HG02973 (cell line): ENCODE results near the gene CARD6.
A peak's percentile ranks its signal among the peaks of the same experiment; 100 is the strongest.
"Not testable (repeated sequence)": the region's sequence is repeated elsewhere in the genome, so short reads cannot be mapped to it uniquely, and the experiment has no call there.

Experiments used
- ATAC-seq: cut with Tn5 transposase; IDR thresholded peaks from one replicate; pipeline ENCODE4 v1.9.1; 2021; ENCODE audit warnings: moderate library complexity; ENCODE audit not compliant: unreplicated experiment

CARD6 gene

DNA sequence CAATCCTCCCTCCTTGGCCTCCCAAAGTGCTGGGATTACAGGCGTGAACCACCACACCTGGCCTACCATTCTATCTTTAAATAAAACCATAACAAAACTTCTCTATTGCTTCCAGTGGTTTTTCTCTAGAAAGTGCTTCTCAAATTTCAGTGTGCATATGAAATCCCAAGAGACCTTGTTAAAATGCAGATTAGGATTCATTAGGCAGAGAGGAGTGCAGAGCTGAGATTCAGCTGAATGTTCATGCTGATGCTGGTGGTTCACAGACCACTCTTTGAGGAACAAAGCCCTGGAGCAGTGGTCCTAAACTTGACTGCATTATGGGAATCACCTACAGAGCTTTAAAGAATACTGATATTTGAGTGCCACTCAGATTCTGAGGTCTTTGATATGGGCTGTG, 28.2 kb downstream of the CARD6 start:
- ATAC-seq: no peak

DNA sequence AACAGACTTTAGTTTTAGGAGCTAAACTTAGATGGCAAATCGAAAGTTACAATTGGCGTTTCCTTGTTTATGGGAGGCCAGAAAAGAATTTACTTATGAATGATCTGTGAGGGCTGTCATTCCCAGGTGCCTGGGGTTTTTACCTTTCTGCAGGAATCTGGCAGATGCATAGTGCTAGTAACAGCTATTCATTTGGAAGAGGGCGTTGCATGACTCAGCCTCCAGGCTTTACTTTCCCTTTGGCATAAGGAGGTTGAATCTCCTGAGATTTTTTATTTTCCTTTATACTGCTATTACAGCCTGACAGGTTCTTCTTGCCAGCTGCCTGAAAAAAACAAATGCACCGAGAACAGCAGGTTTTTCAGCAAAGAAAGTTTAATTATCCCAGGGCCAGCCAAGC, 30.0 kb downstream of the CARD6 start:
- ATAC-seq: no peak

DNA sequence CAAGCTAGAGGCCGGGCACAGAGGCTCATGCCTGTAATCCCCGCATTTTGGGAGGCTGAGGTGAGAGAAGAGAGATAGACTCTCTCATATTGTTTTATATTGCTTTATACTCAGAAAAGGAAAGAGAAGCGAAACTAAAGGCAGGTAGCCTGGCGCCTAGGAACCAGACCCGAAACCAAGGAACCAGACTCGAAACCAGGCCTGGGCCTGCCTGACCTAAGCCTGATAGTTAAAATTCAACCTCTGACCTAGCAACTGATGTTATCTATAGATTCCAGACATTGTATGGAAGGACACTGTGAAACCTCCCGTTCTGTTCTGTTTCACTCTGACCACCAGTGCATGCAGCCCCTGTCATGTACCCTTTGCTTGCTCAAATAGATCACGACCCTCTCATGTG, 31.1 kb downstream of the CARD6 start:
- ATAC-seq: not testable (repeated sequence)

DNA sequence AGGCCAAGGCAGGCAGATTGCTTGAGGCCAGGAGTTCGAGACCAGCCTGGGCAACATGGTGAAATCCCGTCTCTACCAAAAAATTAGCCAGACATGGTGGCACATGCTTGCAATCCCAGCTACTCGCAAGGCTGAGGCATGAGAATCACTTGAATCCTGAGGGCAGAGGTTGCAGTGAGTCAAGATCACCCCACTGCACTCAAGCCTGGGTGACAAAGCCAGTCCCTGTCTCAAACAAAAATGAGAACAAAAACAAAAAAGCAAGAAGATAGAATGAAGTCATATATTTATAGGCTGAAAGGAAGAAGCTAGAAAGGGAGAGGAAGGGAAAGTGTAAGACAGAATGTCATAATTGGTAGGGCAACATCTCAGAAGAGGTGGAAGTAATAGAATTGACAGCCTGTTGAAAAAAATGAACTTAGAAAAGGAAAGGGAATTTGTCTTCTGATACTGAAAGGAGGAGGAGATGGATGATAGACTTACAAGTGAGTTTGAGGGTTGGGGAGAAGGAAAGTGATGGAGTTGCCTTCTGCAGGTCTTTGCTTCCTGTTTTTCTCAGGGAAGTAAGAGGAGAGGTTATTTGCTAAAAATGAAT, 32.2 kb downstream of the CARD6 start:
- ATAC-seq: no peak

DNA sequence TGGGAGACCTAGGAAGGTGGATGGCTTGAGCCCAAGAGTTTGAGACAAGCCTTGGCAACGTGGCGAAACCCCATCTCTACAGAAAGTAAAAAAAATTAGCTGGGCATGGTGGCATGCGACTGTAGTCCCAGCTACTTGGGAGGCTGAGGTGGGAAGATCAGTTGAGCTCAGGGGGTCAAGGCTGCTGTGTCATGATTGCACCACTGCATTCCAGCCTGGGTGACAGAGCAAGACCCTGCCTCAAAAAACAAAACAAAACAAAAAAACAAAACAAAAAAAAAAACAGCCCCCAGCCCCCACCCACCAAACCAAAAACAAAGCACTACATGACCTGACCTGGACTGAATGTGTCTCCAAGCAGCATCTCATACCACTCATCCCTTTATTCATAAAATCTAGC, 34.8 kb downstream of the CARD6 start:
- ATAC-seq: no peak

DNA sequence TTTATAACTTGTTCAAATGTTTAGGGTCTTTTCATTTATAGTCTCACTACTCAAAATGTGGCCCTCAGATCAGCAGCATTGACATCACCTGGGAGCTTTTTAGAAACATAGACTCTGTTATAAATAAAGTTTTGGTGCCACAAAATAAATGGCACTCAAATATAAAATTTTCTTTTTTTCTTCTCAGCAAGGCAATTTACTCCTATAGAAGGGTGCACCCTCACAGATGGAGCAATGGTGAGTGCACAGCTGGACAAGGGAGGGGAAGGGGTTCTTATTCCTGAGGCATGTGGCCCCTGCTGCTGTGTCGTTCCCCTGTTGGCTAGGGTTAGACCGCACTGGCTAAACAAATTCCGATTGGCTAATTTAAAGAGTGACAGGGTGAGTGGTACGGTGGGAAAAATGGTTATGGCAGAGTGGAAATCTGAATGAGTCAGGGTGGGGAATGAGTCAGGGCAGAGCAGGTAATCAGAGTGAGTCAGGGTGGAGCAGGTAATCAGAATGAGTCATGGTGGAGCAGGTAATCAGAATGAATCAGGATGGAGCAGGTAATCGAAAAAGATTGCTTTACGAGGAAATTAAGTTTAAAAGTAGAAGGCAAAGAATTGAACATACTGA, 36.3 kb downstream of the CARD6 start:
- ATAC-seq: no peak

DNA sequence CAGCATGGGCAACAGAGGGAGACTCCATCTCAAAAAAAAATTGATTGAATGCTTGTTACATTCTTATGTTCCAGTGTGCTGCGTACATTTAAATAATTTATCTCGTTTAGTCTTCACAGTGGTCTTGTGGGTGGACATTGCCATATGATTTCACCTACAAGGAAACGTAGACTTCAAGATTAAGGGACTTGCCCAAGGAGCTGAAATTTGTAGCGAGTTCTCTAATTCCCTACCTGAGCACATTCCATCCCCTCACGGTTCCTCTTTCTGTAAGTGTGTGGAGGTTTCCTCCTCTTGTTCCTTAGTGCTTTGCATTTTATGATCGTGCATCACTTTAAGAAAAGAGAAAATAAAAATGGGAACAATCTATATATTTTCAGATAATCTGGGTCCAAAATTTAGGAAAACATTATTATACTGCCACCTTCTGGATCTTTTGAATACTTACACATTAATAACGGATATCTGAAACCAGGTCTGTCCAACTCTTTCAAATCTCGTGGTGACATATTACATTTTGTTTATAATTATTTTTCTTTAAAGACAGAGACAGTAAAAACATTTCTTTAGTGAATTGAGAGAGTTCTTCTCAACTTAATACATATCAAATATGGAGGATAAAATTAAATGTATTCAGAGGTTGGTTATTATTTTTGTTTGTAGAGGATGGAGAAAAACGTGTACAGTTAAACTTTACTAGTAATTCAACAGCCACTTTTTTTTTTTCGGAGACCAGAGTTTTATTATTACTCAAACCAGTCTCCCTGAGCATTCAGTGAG, 38.2 kb downstream of the CARD6 start:
- peak; percentile 51 for ATAC-seq

DNA sequence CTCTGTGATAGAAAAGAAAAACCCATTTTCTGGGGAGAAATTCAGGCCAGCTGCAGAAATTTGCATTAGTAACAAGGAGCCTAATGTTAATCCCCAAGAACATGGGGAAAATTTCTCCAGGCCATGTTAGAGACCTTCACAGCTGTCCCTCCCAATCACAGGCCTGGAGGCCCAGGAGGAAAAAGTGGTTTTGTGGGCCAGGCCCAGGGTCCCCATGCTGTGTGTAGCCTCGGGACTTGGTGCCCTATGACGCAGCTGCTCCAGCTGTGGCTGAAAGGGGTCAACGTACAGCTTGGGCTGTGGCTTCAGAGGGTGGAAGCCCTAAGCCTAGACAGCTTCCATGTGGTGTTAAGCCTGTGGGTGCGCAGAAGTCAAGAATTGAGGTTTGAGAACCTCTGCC, 41.1 kb downstream of the CARD6 start:
- no peak for ATAC-seq

DNA sequence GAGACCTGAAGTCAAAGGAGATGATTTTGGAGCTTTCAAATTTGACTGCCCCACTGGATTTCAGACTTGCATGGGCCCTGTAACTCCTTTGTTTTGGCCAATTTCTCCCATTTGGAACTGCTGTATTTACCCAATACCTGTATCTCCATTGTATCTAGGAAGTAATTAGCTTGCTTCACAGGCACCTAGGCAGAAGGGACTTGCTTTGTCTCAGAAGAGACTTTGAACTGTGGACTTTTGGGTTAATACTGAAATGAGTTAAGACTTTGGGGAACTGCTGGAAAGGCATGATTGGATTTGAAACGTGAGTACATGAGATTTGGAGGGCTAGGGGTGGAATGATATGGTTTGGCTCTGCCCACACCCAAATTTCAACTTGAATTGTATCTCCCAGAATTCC, 41.9 kb downstream of the CARD6 start:
- ATAC-seq: not testable (repeated sequence)

DNA sequence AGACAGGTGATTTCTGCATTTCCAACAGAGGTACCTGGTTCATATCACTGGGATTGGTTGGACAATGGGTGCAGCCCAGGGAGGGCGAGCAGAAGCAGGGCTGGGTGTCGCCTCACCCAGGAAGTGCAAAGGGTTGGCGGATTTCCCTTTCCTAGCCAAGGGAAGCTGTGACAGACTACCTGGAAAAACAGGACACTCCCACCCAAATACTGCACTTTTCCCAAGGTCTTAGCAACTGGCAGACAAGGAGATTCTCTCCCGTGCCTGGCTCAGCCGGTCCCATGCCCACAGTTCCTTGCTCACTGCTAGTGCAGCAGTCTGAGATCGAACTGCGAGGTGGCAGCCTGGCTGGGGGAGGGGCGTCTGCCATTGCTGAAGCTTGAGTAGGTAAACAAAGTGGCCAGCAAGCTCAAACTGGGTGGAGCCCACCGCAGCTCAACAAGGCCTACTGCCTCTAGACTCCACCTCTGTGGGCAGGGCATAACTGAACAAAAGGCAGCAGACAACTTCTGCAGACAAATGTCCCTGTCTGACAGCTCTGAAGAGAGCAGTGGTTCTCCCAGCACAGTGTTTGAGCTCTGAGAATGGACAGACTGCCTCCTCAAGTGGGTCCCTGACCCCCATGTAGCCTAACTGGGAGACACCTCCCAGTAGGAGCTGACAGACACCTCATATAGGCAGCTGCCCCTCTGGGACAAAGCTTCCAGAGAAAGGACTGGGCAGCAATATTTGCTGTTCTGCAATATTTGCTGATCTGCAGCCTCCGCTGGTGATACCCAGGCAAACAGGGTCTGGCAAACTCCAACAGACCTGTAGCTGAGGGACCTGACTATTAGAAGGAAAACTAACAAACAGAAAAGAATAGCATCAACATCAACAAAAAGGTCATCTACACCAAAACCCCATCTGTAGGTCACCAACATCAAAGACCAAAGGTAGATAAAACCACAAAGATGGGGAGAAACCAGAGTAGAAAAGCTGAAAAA, 54.6 kb downstream of the CARD6 start:
- not testable (repeated sequence) for ATAC-seq

DNA sequence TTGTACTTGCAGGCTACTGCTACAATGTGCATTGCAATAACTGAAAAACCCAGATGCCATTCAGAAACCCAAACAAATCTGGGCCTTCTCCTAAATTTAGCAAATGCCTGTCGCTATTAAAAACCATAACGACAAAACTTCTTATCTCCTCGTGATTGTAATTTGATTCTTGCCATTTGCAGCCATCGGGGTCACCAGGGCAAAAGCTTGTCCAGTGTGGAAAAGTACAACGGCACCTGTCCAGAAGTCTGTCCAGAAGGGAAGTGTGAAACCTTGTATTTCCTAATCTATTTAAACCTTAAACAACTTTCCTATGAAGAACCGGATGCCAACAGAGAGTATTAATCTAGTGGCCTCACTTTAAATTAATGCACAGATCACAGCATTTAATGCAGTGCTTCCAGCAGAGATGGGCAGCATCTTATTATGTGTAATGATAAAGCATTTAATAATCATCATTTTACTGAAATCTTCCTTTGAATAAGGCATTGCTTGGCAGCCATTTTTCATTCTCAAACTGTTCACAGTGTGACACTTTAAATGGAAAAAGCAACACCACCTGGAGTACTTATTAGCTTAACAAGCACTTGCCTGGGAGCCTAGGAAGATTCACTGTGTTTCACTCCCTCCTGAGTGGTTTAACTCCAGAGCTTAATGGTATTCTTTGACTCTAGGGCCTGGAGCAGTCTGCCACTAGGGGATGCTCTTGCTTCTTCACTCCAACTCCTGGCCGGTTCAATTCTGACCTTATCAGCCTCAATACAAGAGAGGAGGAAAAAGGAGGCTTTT, 63.2 kb downstream of the CARD6 start:
- ATAC-seq: peak; percentile 86

DNA sequence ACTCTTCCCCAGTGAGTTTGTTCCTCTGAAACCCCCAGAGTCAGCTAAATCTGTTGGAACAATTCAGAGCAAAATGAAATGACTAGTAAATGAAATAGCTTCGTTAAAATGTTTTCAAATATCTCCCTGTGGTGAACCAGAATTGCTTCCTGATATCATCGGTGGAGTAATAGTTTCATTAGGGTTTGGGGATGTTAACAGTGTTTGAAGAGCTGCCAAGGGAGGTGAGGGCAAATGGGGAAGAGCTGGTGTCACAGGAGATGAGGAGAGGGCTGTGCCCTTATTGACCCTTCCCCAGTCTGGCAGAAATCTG, 63.8 kb downstream of the CARD6 start:
- no peak for ATAC-seq

DNA sequence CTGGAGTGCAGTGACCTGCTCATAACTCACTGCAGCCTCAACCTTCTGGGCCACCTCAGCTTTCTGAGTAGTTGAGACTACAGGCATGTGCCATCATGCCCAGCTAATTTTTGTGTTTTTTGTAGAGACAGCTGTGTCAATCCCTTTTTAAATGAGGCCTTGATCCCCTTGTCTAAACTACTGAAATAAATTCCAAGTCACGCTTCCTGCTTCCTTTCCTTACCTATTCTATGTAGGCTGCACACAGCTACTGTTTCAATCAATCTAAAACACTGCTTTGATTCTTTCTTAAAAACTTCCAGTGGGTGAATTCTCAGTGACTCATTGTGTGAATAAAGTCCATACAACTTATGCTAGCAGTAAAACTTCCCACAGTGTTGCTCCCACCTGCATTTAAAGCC, 65.2 kb downstream of the CARD6 start:
- ATAC-seq: no peak

DNA sequence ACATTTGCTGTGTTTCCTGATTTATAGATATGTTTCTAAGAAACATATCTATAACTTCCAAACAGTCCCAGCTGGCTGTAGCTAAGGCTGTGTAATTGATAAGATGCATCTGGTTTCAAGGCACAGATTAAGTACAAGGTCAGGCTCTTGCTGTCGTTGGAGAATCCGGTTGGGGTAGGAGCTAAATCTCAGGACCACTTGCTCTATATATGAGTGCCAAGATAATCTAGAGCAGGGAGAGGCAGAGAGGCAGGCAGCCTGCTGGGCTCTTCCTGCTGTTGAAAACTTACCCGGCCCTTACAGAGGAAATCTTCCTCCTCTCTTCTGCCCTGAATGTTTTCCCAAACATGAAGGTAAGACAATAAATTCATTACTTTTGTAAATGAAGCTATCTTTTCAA, 68.1 kb downstream of the CARD6 start, which contains the start of gene C7:
TSS of gene C7 (plus strand) at position 234 of the 400 bp plus-strand sequence. CDS start at position 348, 114 bp downstream.
- no peak for ATAC-seq

DNA sequence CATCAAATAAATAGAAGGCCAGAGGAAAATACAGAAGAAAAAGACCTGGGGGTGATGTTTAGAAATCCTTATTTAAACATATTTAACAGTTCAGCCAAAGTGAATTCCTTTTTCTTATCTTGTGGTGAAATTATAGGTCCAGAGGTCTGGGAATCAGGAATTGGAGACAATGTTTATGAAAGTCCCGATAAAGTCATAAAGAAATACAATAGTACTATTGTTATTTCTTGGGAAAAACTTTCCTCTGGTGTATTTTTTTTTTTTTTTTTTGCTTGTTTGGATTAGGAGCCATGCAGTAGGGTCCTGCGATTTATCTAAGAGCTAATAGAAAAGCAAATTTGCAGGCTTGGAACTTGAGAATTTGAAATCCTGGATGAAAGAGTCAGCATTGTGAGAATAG, 68.6 kb downstream of the CARD6 start:
- ATAC-seq: no peak
